Dermis microvascular lymphatic vessel endothelial cell (primary cell): ENCODE data around the gene RGSL1. TPM values are rescaled to one million over a fixed set of nuclear protein-coding genes. Genes with fewer than 3 reads are reported as not detected.

Experiments used
- total RNA-seq: library from RNA; depleted of rRNA; stranded (reverse); fragments of >200 nt; gene quantifications from 2 replicates; pipeline ENCODE4 v1.2.1, GENCODE V29; 2014

Gene RGSL1
- total RNA-seq, 1 donor from 2014 or later, result not detected

Other genes with a start within 250 kb of the RGSL1 start
- 312 and 484 TPM in 2 replicates for gene GLUL, start 58.4 kb upstream of the RGSL1 start, total RNA-seq
- not detected in 2 replicates for gene TEDDM1, start 49.5 kb upstream of the RGSL1 start, total RNA-seq
- gene RNASEL, start 139.1 kb downstream of the RGSL1 start, total RNA-seq, result 0.25 and 0.39 TPM in 2 replicates
- gene RGS16, start 154.2 kb downstream of the RGSL1 start, total RNA-seq, result 0.89 and 1.3 TPM in 2 replicates
- gene RGS8, start 234.4 kb downstream of the RGSL1 start, total RNA-seq, result not detected in 2 replicates